Sigmoid colon (tissue), 3 donors: ENCODE measurements around the gene PLPPR1.

Experiments used
- POLR2A ChIP-seq, 2 donors: fragments of 450-650 bp; IDR thresholded peaks; one replicate each; pipeline ENCODE4 v1.6.1; 2016; ENCODE audit warnings: antibody characterized with exemption in 2 of 2, mild to moderate bottlenecking in 2 of 2, moderate library complexity in 2 of 2
- TF ChIP-seq, protein P1 (sequence below), 4 experiments: fragments of 450-650 bp in 3 of 4; fragments of 200-600 bp in 1 of 4; IDR thresholded peaks; one replicate each; pipeline ENCODE4 v1.5.1; 2016 to 2019; ENCODE audit warnings: antibody characterized with exemption in 4 of 4, mild to moderate bottlenecking in 3 of 4, moderate library complexity in 2 of 4

DNA sequence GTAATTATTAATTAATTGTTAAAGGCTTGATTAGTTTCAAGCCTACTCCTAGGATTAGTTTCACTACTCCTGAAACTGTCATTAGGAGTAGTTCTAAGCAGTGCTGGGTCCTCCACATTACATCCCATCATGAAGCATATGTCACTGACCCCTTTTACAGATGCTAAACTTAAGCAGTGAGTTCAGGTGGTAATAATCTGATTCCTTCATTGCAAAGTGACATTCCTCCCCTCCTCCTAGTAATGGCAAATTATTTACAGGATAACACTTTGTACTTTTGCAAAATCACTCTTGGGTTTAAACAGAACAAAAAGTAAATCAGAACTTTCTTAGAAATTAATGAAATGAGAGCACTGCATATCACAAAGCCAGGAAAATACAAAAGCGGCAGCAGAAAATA is 303.8 kb downstream of the PLPPR1 start:
- TF ChIP-seq, protein P1, sequence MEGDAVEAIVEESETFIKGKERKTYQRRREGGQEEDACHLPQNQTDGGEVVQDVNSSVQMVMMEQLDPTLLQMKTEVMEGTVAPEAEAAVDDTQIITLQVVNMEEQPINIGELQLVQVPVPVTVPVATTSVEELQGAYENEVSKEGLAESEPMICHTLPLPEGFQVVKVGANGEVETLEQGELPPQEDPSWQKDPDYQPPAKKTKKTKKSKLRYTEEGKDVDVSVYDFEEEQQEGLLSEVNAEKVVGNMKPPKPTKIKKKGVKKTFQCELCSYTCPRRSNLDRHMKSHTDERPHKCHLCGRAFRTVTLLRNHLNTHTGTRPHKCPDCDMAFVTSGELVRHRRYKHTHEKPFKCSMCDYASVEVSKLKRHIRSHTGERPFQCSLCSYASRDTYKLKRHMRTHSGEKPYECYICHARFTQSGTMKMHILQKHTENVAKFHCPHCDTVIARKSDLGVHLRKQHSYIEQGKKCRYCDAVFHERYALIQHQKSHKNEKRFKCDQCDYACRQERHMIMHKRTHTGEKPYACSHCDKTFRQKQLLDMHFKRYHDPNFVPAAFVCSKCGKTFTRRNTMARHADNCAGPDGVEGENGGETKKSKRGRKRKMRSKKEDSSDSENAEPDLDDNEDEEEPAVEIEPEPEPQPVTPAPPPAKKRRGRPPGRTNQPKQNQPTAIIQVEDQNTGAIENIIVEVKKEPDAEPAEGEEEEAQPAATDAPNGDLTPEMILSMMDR (IDR thresholded peaks at IDR 0.05): no peak
- TF ChIP-seq POLR2A (IDR thresholded peaks at IDR 0.05): no peak
